Loucy (cell line): ENCODE data around the gene PTPMT1.
"Not testable (repeated sequence)": the region's sequence is repeated elsewhere in the genome, so short reads cannot be mapped to it uniquely, and the experiment has no call there.

Source experiments
- EZH2phosphoT487 ChIP-seq: fragments of 200-600 bp; IDR thresholded peaks from 2 replicates; pipeline ENCODE4 v1.6.1; 2018; ENCODE audit warnings: antibody characterized with exemption, mild to moderate bottlenecking, moderate library complexity, borderline replicate concordance
- TF ChIP-seq, protein P1 (sequence below): fragments of 200-600 bp; sonication (generic); conservative IDR thresholded peaks from 2 replicates; pipeline ENCODE4 v1.5.1; 2014; ENCODE audit warnings: mild to moderate bottlenecking, antibody characterized with exemption, low read length

DNA sequence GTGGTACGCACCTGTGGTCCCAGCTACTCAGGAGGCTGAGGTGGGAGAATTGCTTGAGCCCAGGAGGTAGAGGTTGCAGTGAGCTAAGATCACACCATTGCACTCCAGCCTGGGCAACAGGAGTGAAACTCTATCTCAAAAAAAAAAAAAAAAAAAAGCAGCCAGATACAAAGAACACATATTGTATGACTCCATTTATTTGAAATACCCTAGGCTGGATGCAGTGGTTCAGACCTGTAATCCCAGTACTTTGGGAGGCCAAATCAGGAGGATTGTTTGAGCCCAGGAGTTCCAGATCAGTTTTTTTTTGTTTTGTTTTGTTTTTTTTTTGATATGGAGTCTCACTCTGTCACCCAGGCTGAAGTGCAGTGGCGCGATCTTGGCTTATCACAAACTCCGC, 3.0 kb upstream of the PTPMT1 start:
- TF ChIP-seq, protein P1, sequence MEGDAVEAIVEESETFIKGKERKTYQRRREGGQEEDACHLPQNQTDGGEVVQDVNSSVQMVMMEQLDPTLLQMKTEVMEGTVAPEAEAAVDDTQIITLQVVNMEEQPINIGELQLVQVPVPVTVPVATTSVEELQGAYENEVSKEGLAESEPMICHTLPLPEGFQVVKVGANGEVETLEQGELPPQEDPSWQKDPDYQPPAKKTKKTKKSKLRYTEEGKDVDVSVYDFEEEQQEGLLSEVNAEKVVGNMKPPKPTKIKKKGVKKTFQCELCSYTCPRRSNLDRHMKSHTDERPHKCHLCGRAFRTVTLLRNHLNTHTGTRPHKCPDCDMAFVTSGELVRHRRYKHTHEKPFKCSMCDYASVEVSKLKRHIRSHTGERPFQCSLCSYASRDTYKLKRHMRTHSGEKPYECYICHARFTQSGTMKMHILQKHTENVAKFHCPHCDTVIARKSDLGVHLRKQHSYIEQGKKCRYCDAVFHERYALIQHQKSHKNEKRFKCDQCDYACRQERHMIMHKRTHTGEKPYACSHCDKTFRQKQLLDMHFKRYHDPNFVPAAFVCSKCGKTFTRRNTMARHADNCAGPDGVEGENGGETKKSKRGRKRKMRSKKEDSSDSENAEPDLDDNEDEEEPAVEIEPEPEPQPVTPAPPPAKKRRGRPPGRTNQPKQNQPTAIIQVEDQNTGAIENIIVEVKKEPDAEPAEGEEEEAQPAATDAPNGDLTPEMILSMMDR: not testable (repeated sequence)
- not testable (repeated sequence) for TF ChIP-seq EZH2phosphoT487
